GM12891 (cell line): Measurements from ENCODE around the gene MKKS.

Source experiments
- PAX5 ChIP-seq: IDR thresholded peaks from 2 replicates; pipeline ENCODE4 v1.6.1; 2011; ENCODE audit warnings: low read length, moderate library complexity, mild to moderate bottlenecking; ENCODE audit not compliant: insufficient read depth, severe bottlenecking
- POLR2A ChIP-seq: IDR thresholded peaks from 2 replicates; pipeline ENCODE4 v1.6.1; 2011; ENCODE audit warnings: low read depth, low read length, control low read depth
- POLR2AphosphoS5 ChIP-seq: IDR thresholded peaks from 2 replicates; pipeline ENCODE4 v1.6.1; 2011; ENCODE audit warnings: low read depth, low read length, control low read depth
- TAF1 ChIP-seq: IDR thresholded peaks from 2 replicates; pipeline ENCODE4 v1.6.1; 2011; ENCODE audit warnings: low read depth, low read length, control low read depth

GRCh38 chr20:10367693-10367942, 66.4 kb downstream of the MKKS start:
- no peak for TF ChIP-seq POLR2A
- TF ChIP-seq TAF1, result no peak
- TF ChIP-seq POLR2AphosphoS5, result no peak
- no peak for TF ChIP-seq PAX5
